HepG2 (cell line): ENCODE results near the gene AGRP. TPM values are rescaled to one million over a fixed set of nuclear protein-coding genes. Genes with fewer than 3 reads are reported as not detected.

Source experiments
- ATF3 ChIP-seq: sonication (generic); formaldehyde crosslinking; IDR thresholded peaks from 2 replicates; pipeline ENCODE4 v1.4.0; 2020; ENCODE audit warnings: missing genetic modification reagents
- CREM ChIP-seq, 2 experiments: sonication (generic) in 1 of 2; formaldehyde crosslinking in 1 of 2; IDR thresholded peaks; 2 replicates each; pipeline versions ENCODE4 v1.4.0 to v1.6.1; 2016 to 2020; ENCODE audit warnings: antibody characterized with exemption in 1 of 2, mild to moderate bottlenecking in 1 of 2, missing genetic modification reagents in 1 of 2
- GABPB1 ChIP-seq: IDR thresholded peaks from 2 replicates; pipeline ENCODE4 v1.6.1; 2016; ENCODE audit warnings: mild to moderate bottlenecking, missing genetic modification reagents, moderate library complexity, missing compliant biosample characterization
- HNRNPK ChIP-seq: fragments of 200-400 bp; formaldehyde crosslinking; IDR thresholded peaks from 2 replicates; pipeline ENCODE4 v1.6.1; 2018; ENCODE audit warnings: low read length, low read depth, moderate library complexity, mild to moderate bottlenecking; ENCODE audit not compliant: poor library complexity, severe bottlenecking
- KAT7 ChIP-seq: IDR thresholded peaks from 2 replicates; pipeline ENCODE4 v1.6.1; 2018; ENCODE audit warnings: borderline replicate concordance, missing compliant biosample characterization
- MED8 ChIP-seq: sonication (generic); formaldehyde crosslinking; IDR thresholded peaks from 2 replicates; pipeline ENCODE4 v1.8.1; 2023; ENCODE audit warnings: mild to moderate bottlenecking, missing genetic modification reagents; ENCODE audit not compliant: insufficient replicate concordance
- MTERF4 ChIP-seq: sonication (generic); formaldehyde crosslinking; IDR thresholded peaks from 2 replicates; pipeline ENCODE4 v1.8.0; 2023; ENCODE audit warnings: mild to moderate bottlenecking, missing genetic modification reagents
- PATZ1 ChIP-seq: sonication (generic); formaldehyde crosslinking; IDR thresholded peaks from 2 replicates; pipeline ENCODE4 v1.4.0; 2020; ENCODE audit warnings: missing genetic modification reagents
- POLR2A ChIP-seq, 2 experiments: IDR thresholded peaks; 2 replicates each; pipeline ENCODE4 v1.6.1; 2011; ENCODE audit warnings: low read depth in 2 of 2, low read length in 2 of 2, mild to moderate bottlenecking in 1 of 2, moderate library complexity in 1 of 2; ENCODE audit not compliant: insufficient read depth in 1 of 2
- RBFOX2 ChIP-seq: fragments of 200-400 bp; formaldehyde crosslinking; IDR thresholded peaks from 2 replicates; pipeline ENCODE4 v1.6.1; 2017; ENCODE audit warnings: low read depth, mild to moderate bottlenecking, low read length
- SALL2 ChIP-seq: sonication (generic); formaldehyde crosslinking; IDR thresholded peaks from 2 replicates; pipeline ENCODE4 v1.8.1; 2023; ENCODE audit warnings: mild to moderate bottlenecking, missing genetic modification reagents, inconsistent platforms
- SIN3A ChIP-seq: IDR thresholded peaks from 2 replicates; pipeline ENCODE4 v1.6.1; 2011; ENCODE audit warnings: low read depth, mild to moderate bottlenecking, control low read depth, low read length, borderline replicate concordance
- TARDBP ChIP-seq: sonication (generic); formaldehyde crosslinking; IDR thresholded peaks from 2 replicates; pipeline ENCODE4 v1.8.0; 2022; ENCODE audit warnings: mild to moderate bottlenecking, missing genetic modification reagents
- ZC3H13 ChIP-seq: sonication (generic); formaldehyde crosslinking; IDR thresholded peaks from 2 replicates; pipeline ENCODE4 v1.8.1; 2023; ENCODE audit warnings: mild to moderate bottlenecking, missing genetic modification reagents, moderate library complexity
- ZFX ChIP-seq: sonication (generic); formaldehyde crosslinking; IDR thresholded peaks from 2 replicates; pipeline ENCODE4 v1.4.0; 2020; ENCODE audit warnings: mild to moderate bottlenecking, low read depth, missing genetic modification reagents, moderate library complexity
- ZNF563 ChIP-seq: sonication (generic); formaldehyde crosslinking; IDR thresholded peaks from 2 replicates; pipeline ENCODE4 v1.8.0; 2022; ENCODE audit warnings: mild to moderate bottlenecking, moderate library complexity, missing genetic modification reagents
- ZNF576 ChIP-seq: sonication (generic); formaldehyde crosslinking; IDR thresholded peaks from 2 replicates; pipeline ENCODE4 v1.4.0; 2020; ENCODE audit warnings: mild to moderate bottlenecking, missing genetic modification reagents
- ZNF605 ChIP-seq: sonication (generic); formaldehyde crosslinking; IDR thresholded peaks from 2 replicates; pipeline ENCODE4 v1.8.0; 2022; ENCODE audit warnings: mild to moderate bottlenecking, missing genetic modification reagents
- ZNF615 ChIP-seq: sonication (generic); formaldehyde crosslinking; IDR thresholded peaks from 2 replicates; pipeline ENCODE4 v1.5.0; 2020; ENCODE audit warnings: mild to moderate bottlenecking, missing genetic modification reagents, borderline replicate concordance
- polyA plus RNA-seq, 8 experiments: library from polyadenylated mRNA; depleted of rRNA in 3 of 8; stranded (reverse) in 7 of 8; unstranded in 1 of 8; fragments of >200 nt; fragmentation: Illumina TruSeq in 4 of 8; extraction: Trizol in 4 of 8; gene quantifications; 2 replicates each; pipeline versions ENCODE4 v1.2.1 to v1.2.3, GENCODE V29; 2011 to 2016; ENCODE audit warnings: low read depth in 4 of 8, missing spikeins in 1 of 8, mixed read lengths in 1 of 8; ENCODE audit not compliant: insufficient read depth in 1 of 8
- total RNA-seq, 5 experiments: library from RNA; depleted of rRNA; stranded (reverse); fragments of >200 nt; fragmentation: Illumina TruSeq; extraction: Trizol; gene quantifications; 2 replicates each; pipeline ENCODE4 v1.2.3, GENCODE V29; 2016; ENCODE audit warnings: low read depth in 1 of 5
- TF ChIP-seq, protein P1 (sequence below): sonication (generic); formaldehyde crosslinking; IDR thresholded peaks from 2 replicates; pipeline ENCODE4 v1.5.1; 2020; ENCODE audit warnings: mild to moderate bottlenecking, missing genetic modification reagents, moderate library complexity

Gene AGRP
- total and polyA plus RNA-seq, 2 of the 13 experiments (the other 11 are each of a cell fraction or from before 2014, with no cell fraction given): not detected

DNA sequence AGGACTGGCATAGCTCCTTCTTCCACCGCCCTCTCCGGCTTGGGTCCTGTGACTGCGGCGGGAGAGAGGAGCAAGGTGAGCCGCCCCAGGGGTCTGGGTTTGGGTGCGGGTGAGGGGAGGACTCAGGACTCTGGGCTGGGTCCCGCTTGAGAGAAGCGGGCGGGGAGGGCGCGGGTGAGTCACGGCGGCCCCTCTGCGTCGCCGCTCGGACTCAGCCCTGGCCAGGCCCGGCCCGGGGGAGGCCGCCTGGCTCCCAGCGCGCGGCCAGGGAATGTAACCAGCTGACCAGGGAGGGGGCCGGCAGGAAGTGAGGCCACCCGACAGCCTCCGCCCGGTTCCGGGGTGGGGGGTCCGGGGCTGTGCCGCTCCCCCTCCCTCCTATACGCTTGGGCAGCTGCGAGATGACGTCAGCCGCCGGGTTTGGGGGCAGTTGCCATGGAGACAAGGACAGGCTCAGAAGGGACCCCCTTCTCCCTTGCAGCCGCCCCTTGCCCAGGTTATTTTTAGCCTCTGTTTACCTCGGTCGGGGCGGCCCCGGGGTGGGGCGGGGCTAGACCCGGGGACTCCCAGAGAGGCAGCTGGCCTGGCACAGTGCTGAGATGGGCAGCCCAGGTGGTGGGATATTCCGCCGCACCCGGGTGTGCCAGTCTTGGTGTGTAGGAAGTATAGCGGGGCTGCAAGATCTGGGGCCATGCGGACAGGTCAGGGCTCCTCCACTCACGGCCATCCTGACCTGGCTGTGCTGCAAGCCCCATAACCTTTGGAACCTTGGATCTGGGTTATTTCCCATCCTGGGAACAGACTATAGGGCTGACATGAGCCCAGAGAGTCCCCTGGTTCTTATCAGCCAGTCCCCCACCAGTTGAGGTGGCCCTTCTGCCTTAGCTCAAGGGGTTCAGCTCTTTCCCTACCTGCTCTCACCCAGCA is 46.9 kb upstream of the AGRP start (continued):
- TF ChIP-seq PATZ1 (CRISPR knock-in tag): peak; percentile 92
- TF ChIP-seq SALL2 (CRISPR knock-in tag): peak; percentile 64
- TF ChIP-seq ZFX (CRISPR knock-in tag): peak; percentile 17; the same call in 1 of the 2 replicates
- TF ChIP-seq ZNF615 (CRISPR knock-in tag): 0 out of 2 replicates have a peak, but pooled peaks have one; percentile 15
- TF ChIP-seq, protein P1, sequence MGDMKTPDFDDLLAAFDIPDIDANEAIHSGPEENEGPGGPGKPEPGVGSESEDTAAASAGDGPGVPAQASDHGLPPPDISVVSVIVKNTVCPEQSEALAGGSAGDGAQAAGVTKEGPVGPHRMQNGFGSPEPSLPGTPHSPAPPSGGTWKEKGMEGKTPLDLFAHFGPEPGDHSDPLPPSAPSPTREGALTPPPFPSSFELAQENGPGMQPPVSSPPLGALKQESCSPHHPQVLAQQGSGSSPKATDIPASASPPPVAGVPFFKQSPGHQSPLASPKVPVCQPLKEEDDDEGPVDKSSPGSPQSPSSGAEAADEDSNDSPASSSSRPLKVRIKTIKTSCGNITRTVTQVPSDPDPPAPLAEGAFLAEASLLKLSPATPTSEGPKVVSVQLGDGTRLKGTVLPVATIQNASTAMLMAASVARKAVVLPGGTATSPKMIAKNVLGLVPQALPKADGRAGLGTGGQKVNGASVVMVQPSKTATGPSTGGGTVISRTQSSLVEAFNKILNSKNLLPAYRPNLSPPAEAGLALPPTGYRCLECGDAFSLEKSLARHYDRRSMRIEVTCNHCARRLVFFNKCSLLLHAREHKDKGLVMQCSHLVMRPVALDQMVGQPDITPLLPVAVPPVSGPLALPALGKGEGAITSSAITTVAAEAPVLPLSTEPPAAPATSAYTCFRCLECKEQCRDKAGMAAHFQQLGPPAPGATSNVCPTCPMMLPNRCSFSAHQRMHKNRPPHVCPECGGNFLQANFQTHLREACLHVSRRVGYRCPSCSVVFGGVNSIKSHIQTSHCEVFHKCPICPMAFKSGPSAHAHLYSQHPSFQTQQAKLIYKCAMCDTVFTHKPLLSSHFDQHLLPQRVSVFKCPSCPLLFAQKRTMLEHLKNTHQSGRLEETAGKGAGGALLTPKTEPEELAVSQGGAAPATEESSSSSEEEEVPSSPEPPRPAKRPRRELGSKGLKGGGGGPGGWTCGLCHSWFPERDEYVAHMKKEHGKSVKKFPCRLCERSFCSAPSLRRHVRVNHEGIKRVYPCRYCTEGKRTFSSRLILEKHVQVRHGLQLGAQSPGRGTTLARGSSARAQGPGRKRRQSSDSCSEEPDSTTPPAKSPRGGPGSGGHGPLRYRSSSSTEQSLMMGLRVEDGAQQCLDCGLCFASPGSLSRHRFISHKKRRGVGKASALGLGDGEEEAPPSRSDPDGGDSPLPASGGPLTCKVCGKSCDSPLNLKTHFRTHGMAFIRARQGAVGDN: peak; percentile 32; the same call in 1 of the 2 replicates
- 0 out of 2 replicates have a peak, but pooled peaks have one; percentile 16 for TF ChIP-seq CREM (IDR thresholded peaks at IDR 0.05)
- no peak for TF ChIP-seq CREM (CRISPR knock-in tag; IDR thresholded peaks at IDR 0.05)
- 0 out of 4 replicates have a peak, but pooled peaks of 1 of the 2 experiments have one; percentile 25 for TF ChIP-seq POLR2A (IDR thresholded peaks at IDR 0.05; ENCODE audit: insufficient read depth in 1 of 2, low read depth in 2 of 2, low read length in 2 of 2)
- TF ChIP-seq GABPB1 (CRISPR knock-in tag): peak; percentile 84
- TF ChIP-seq ZNF563 (CRISPR knock-in tag): 0 out of 2 replicates have a peak, but pooled peaks have one; percentile 9
- peak; percentile 58 for TF ChIP-seq HNRNPK
- peak; percentile 17; the same call in 1 of the 2 replicates for TF ChIP-seq MTERF4
- no peak for TF ChIP-seq ATF3
- no peak for TF ChIP-seq ZC3H13 (CRISPR knock-in tag)
- TF ChIP-seq MED8 (CRISPR knock-in tag): peak; percentile 54
- no peak for TF ChIP-seq ZNF576 (CRISPR knock-in tag)
- peak; percentile 70 for TF ChIP-seq RBFOX2
- 0 out of 2 replicates have a peak, but pooled peaks have one; percentile 32 for TF ChIP-seq TARDBP (CRISPR knock-in tag)
- no peak for TF ChIP-seq ZNF605 (CRISPR knock-in tag)
- 0 out of 2 replicates have a peak, but pooled peaks have one; percentile 45 for TF ChIP-seq SIN3A
- TF ChIP-seq KAT7: 0 out of 2 replicates have a peak, but pooled peaks have one; percentile 27
